ENCODE data around the gene EEPD1. TPM values are rescaled to one million over a fixed set of nuclear protein-coding genes. Genes with fewer than 3 reads are reported as not detected.

EEPD1 gene
- total RNA-seq, 4 donors from 2014 or later, result 12.4 to 36.2 (median 20.4) TPM

- no peak for ATAC-seq
- H3K4me3 ChIP-seq, result peak overlapping the region; percentile 69 to 89
- H3K4me1 ChIP-seq, result peaks cover 0 to 83% (median 35%) of the 10 kb centered on the region in 3 donors
- H3K9me3 ChIP-seq, result no peaks in the 10 kb centered on the region
- TF ChIP-seq CTCF (IDR thresholded peaks at IDR 0.05) (peak in 2 of 4 experiments; percentile 26 to 29), POLR2A (IDR thresholded peaks at IDR 0.05) (no peak), EP300 (IDR thresholded peaks at IDR 0.05) (no peak), POLR2AphosphoS5 (IDR thresholded peaks at IDR 0.05) (peak; percentile 70)
- peak overlapping the region in 3 of 4 donors; percentile 26 to 96 (median 96) for H3K27ac ChIP-seq
- 5 to 21% methylated on average over 7 to 11 of the region's 12 CpGs for WGBS, 2 donors (ENCODE audit: low coverage in 1 of 2)
- no peaks in the 10 kb centered on the region for H3K27me3 ChIP-seq
- no peaks in the 10 kb centered on the region for H3K36me3 ChIP-seq
Observed at GRCh38 chr7:36155811-36156361, 2.8 kb downstream of the EEPD1 start.

- Histone ChIP-seq H3K27me3 (no peaks in the 10 kb centered on the region), H3K36me3 (no peaks in the 10 kb centered on the region), H3K27ac (peak overlapping the region in 2 of 4 donors; percentile 17 to 25), H3K4me3 (peak overlapping the region in 1 of 2 donors; percentile 89), H3K4me1 (peaks cover 0 to 95% (median 33%) of the 10 kb centered on the region in 3 donors), H3K9me3 (no peaks in the 10 kb centered on the region)
- no peak for TF ChIP-seq CTCF (IDR thresholded peaks at IDR 0.05)
- no peak for TF ChIP-seq EP300 (IDR thresholded peaks at IDR 0.05)
- no peak for TF ChIP-seq POLR2A (IDR thresholded peaks at IDR 0.05)
- TF ChIP-seq POLR2AphosphoS5 (IDR thresholded peaks at IDR 0.05), result no peak
- 86 to 88% methylated on average over 5 to 6 of the region's 9 CpGs for WGBS, 2 donors (ENCODE audit: low coverage in 1 of 2)
- no peak for ATAC-seq
Observed at GRCh38 chr7:36157527-36158320, 4.7 kb downstream of the EEPD1 start.

GRCh38 chr7:36158321-36158605, 5.2 kb downstream of the EEPD1 start:
- Histone ChIP-seq H3K27me3 (no peaks in the 10 kb centered on the region), H3K36me3 (no peaks in the 10 kb centered on the region), H3K9me3 (no peaks in the 10 kb centered on the region), H3K4me1 (peaks cover 0 to 100% (median 33%) of the 10 kb centered on the region in 3 donors), H3K4me3 (no peak overlapping the region), H3K27ac (peak overlapping the region in 2 of 4 donors; percentile 17 to 25)
- 90% methylated on average over 1 of the region's 2 CpGs; no CpG with 5 or more reads in 1 of the 2 donors for WGBS, 2 donors (ENCODE audit: low coverage in 1 of 2)
- ATAC-seq, result no peak
- TF ChIP-seq POLR2AphosphoS5 (IDR thresholded peaks at IDR 0.05) (no peak), CTCF (IDR thresholded peaks at IDR 0.05) (no peak), EP300 (IDR thresholded peaks at IDR 0.05) (no peak)

- Histone ChIP-seq H3K4me3 (no peak overlapping the region), H3K36me3 (no peaks in the 10 kb centered on the region), H3K27me3 (no peaks in the 10 kb centered on the region), H3K27ac (peak overlapping the region in 2 of 4 donors; percentile 16 to 37), H3K4me1 (peaks cover 0 to 99% (median 25%) of the 10 kb centered on the region in 3 donors), H3K9me3 (no peaks in the 10 kb centered on the region)
- TF ChIP-seq CTCF (IDR thresholded peaks at IDR 0.05) (no peak), POLR2A (IDR thresholded peaks at IDR 0.05) (no peak), EP300 (IDR thresholded peaks at IDR 0.05) (no peak), POLR2AphosphoS5 (IDR thresholded peaks at IDR 0.05) (no peak)
- ATAC-seq, result no peak
- 41 to 75% methylated on average over 2 to 3 of the region's 3 CpGs for WGBS, 2 donors (ENCODE audit: low coverage in 1 of 2)
Observed at GRCh38 chr7:36159618-36160017, 6.6 kb downstream of the EEPD1 start.

- no peaks in the 10 kb centered on the region for H3K9me3 ChIP-seq
- no peak overlapping the region for H3K27ac ChIP-seq
- no peak for ATAC-seq
- H3K36me3 ChIP-seq, result no peaks in the 10 kb centered on the region
- peaks cover 0 to 99% (median 20%) of the 10 kb centered on the region in 3 donors for H3K4me1 ChIP-seq
- TF ChIP-seq POLR2AphosphoS5 (IDR thresholded peaks at IDR 0.05) (no peak), POLR2A (IDR thresholded peaks at IDR 0.05) (no peak)
- no peaks in the 10 kb centered on the region for H3K27me3 ChIP-seq
- no peak overlapping the region for H3K4me3 ChIP-seq
- WGBS, 2 donors (ENCODE audit: low coverage in 1 of 2), result 49 to 77% methylated on average over 2 of the region's 5 CpGs
Observed at GRCh38 chr7:36160313-36160712, 7.3 kb downstream of the EEPD1 start.
